ENCODE measurements around the gene RBMS1. TPM values are rescaled to one million over a fixed set of nuclear protein-coding genes. Genes with fewer than 3 reads are reported as not detected.

RBMS1 gene
- total RNA-seq, 1 donor, result 111 TPM

DNA sequence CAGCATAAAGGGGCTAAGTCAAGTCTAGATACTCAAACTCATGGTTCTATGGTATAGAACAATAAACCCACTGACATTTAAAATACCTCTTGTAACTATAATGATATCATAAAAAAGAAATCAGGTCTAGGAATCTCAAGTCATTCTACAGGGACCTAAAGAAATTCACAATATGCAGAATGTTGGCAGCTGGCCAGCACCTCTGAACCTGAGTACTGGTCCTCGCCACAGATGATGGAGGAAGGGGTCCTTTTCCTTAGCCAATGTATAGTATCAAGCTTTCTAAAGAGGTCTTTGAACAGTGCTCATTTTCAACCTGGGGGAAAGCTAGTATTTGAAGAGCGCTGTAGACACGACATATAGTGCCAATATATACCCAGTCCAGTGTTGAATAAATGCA is 185.1 kb downstream of the RBMS1 start:
- H3K9me3 ChIP-seq (ENCODE audit: low read depth, low read length), result no peaks in the 10 kb centered on the region

DNA sequence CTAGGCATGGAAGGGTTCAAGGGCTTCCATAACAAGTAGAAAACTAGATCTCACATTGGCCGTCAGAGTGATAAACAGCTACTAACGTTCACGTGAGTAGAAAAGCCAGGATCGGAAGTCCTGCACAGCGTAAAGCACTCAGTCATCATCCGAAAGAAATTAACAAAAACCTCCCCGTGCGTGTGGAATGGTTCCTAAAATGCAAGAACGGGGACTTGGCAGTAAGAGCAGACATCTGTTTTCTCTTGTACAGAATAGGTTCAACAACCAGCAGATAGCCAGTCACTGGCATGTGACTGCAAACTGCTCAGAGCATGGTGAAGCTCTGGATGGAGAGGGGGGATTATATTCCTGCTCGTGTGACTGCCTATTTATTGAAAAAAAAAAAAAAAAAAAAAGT is 186.6 kb downstream of the RBMS1 start:
- Histone ChIP-seq H3K27ac (ENCODE audit: low read depth, low read length) (peak overlapping the region; percentile 2), H2AFZ (ENCODE audit: low read length) (no peak overlapping the region), H4K20me1 (ENCODE audit: insufficient read depth, low read length) (peaks cover 7% of the 10 kb centered on the region), H3K4me3 (ENCODE audit: insufficient read depth, low read length) (no peak overlapping the region), H3K4me2 (ENCODE audit: insufficient read depth, low read length) (no peak overlapping the region), H3K9me3 (ENCODE audit: low read depth, low read length) (no peaks in the 10 kb centered on the region), H3K36me3 (ENCODE audit: insufficient read depth, low read length) (peaks cover 17% of the 10 kb centered on the region), H3K27me3 (ENCODE audit: insufficient read depth, low read length) (no peaks in the 10 kb centered on the region), H3K4me1 (ENCODE audit: insufficient read depth, low read length) (peaks cover 31% of the 10 kb centered on the region), H3K79me2 (ENCODE audit: insufficient read depth, low read length) (peaks cover 41% of the 10 kb centered on the region)
- no peak for DNase-seq (ENCODE audit: insufficient read length, low spot score, missing footprints)
- no peak for TF ChIP-seq CTCF (IDR thresholded peaks at IDR 0.05; ENCODE audit: extremely low read depth, low read depth, low read length)

More for the DNA sequence above, 185.1 kb downstream of the RBMS1 start:
- H4K20me1 ChIP-seq (ENCODE audit: insufficient read depth, low read length), result peaks cover 7% of the 10 kb centered on the region
- no peaks in the 10 kb centered on the region for H3K27me3 ChIP-seq (ENCODE audit: insufficient read depth, low read length)
- H3K4me1 ChIP-seq (ENCODE audit: insufficient read depth, low read length), result peaks cover 31% of the 10 kb centered on the region
- H3K79me2 ChIP-seq (ENCODE audit: insufficient read depth, low read length), result peaks cover 45% of the 10 kb centered on the region
- DNase-seq (ENCODE audit: insufficient read length, low spot score, missing footprints), result no peak
- TF ChIP-seq CTCF (IDR thresholded peaks at IDR 0.05; ENCODE audit: extremely low read depth, low read depth, low read length), result no peak
- H3K4me2 ChIP-seq (ENCODE audit: insufficient read depth, low read length), result peak overlapping the region; percentile 15
- no peak overlapping the region for H2AFZ ChIP-seq (ENCODE audit: low read length)
- peak overlapping the region; percentile 78 for H3K27ac ChIP-seq (ENCODE audit: low read depth, low read length)
- peaks cover 30% of the 10 kb centered on the region for H3K36me3 ChIP-seq (ENCODE audit: insufficient read depth, low read length)
- H3K4me3 ChIP-seq (ENCODE audit: insufficient read depth, low read length), result no peak overlapping the region

- H3K27ac ChIP-seq (ENCODE audit: low read depth, low read length), result peak overlapping the region; percentile 61
- peaks cover 9% of the 10 kb centered on the region for H3K36me3 ChIP-seq (ENCODE audit: insufficient read depth, low read length)
- H3K27me3 ChIP-seq (ENCODE audit: insufficient read depth, low read length), result no peaks in the 10 kb centered on the region
- no peak overlapping the region for H2AFZ ChIP-seq (ENCODE audit: low read length)
- TF ChIP-seq CTCF (IDR thresholded peaks at IDR 0.05; ENCODE audit: extremely low read depth, low read depth, low read length), result no peak
- peaks cover 29% of the 10 kb centered on the region for H3K4me1 ChIP-seq (ENCODE audit: insufficient read depth, low read length)
- no peak overlapping the region for H3K4me3 ChIP-seq (ENCODE audit: insufficient read depth, low read length)
- peaks cover 8% of the 10 kb centered on the region for H4K20me1 ChIP-seq (ENCODE audit: insufficient read depth, low read length)
- no peak for DNase-seq (ENCODE audit: insufficient read length, low spot score, missing footprints)
- peaks cover 37% of the 10 kb centered on the region for H3K79me2 ChIP-seq (ENCODE audit: insufficient read depth, low read length)
- no peaks in the 10 kb centered on the region for H3K9me3 ChIP-seq (ENCODE audit: low read depth, low read length)
- no peak overlapping the region for H3K4me2 ChIP-seq (ENCODE audit: insufficient read depth, low read length)
These were observed 188.4 kb downstream of the RBMS1 start for GRCh38 chr2:160305081-160305750.

DNA sequence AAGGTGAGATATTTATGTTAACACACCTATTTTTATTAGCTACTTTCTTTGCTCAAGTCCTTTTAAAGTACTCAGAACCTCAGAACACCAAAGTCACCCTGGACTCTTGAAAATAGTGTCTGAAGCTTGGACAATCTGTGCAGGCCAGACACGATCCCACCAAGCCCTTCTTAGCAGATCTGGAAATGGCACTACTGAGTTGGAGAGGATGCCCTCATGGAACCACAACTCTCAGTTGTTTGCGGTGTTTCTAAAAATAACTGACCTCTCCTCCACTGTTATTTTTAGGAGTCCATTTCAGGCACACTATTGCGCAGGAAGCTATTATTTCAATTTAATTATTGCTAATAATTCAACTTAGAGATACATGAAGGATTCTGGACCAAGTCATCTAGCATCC is 190.1 kb downstream of the RBMS1 start:
- H3K9me3 ChIP-seq (ENCODE audit: low read depth, low read length), result no peaks in the 10 kb centered on the region
- peaks cover 16% of the 10 kb centered on the region for H3K36me3 ChIP-seq (ENCODE audit: insufficient read depth, low read length)
- DNase-seq (ENCODE audit: insufficient read length, low spot score, missing footprints), result no peak
- peaks cover 7% of the 10 kb centered on the region for H4K20me1 ChIP-seq (ENCODE audit: insufficient read depth, low read length)
- peaks cover 32% of the 10 kb centered on the region for H3K79me2 ChIP-seq (ENCODE audit: insufficient read depth, low read length)
- H3K27me3 ChIP-seq (ENCODE audit: insufficient read depth, low read length), result no peaks in the 10 kb centered on the region
- H3K27ac ChIP-seq (ENCODE audit: low read depth, low read length), result no peak overlapping the region
- H3K4me2 ChIP-seq (ENCODE audit: insufficient read depth, low read length), result no peak overlapping the region
- no peak overlapping the region for H3K4me3 ChIP-seq (ENCODE audit: insufficient read depth, low read length)
- no peak overlapping the region for H2AFZ ChIP-seq (ENCODE audit: low read length)
- no peak for TF ChIP-seq CTCF (IDR thresholded peaks at IDR 0.05; ENCODE audit: extremely low read depth, low read depth, low read length)
- H3K4me1 ChIP-seq (ENCODE audit: insufficient read depth, low read length), result peaks cover 28% of the 10 kb centered on the region
